GM19099 (cell line): ENCODE data around the gene ZFP92.

Experiments
- POLR2A ChIP-seq: IDR thresholded peaks from 3 replicates; pipeline ENCODE4 v1.6.1; 2011; ENCODE audit warnings: low read depth; ENCODE audit not compliant: insufficient read length; ENCODE audit errors: extremely low read depth

ZFP92 gene

DNA sequence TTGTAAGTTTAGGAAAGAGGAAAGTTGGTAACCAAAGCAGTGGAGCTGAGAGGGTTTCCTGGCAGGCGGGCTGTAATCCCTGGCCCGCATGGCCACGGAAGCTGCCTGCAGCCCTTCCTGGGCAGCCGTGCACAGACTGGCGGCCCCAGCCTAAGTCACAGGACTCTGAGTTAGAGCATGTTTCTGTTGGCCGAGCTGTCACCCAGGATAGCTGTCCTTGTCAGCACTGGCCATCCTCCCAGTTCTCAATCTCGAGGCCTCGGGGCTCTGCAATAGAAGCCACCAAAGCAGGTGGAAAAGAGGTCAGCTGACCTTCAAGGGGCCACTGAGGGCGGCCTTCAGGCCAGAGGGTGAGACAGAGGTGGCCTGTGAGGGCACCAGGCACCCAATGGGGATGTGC lies 30.6 kb upstream of the ZFP92 start:
- no peak for TF ChIP-seq POLR2A

DNA sequence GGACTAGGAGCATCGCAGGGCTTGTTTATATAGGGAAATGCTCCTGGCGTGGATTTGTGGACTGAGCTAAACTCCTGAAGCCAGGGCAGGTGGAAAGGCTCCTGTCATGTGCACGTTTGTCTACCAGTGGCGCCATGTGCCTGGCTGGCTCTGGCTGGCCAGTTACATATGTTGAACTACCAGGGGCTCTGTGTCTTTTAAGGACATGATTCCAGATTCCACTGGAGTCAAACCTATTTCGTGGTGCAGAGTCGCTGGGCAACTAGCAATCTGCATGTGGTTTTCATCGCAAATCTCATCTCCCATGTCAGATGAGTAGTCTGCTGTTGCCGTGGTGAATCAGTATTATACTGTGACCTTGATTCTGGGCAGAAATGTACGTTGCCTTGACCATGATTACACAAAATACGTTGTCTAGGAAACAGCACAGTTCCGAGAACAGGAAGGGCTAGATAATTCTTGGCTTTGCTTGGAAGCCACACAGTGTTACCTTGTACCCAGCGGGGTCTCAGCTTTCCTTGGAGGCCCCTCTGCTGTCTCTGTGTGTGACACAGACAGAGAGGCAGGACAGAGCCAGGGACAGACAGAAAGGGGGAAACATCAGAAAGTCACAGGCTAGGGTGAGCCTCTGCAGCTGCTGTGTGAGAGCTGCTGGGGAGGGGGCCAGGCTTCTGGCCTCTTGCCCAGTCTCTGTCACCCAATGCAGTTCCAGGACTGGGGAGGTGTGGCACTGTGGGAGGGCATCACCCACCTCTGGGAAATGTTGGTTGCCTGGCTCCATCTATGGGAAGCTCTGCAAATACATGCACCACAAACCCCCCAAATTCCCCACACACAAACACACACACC lies 29.4 kb upstream of the ZFP92 start:
- TF ChIP-seq POLR2A = no peak

DNA sequence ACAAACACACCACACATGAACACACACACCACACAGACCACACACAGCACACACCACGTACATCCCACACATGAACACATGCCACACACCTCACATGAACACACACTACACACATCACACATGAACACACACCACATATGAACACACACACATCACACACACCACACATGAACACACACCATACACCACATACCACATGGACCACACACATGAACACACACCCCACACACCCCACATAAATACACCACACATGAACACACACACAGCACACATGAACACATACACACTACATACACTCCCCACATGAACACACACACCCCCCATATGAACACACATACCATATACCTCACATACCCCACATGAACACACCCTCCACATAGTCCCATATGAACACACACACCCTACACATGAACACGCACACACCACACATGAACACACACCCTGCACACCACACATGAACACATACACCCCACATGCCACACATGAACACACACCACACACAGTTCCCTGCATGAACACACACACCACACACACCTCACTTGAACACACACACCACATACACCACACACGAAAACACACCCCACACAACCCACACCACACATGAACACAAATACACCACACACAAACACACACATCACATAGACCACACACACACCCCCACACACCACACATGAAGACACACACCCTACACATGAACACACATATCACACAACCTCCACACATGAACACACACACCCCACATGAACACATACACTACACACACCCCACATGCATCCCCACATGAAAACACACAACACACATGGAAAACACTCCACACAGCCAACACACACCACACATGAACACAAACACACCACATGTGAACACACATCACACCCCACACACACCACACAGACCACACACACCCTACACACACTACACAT lies 28.4 kb upstream of the ZFP92 start:
- TF ChIP-seq POLR2A = no peak

DNA sequence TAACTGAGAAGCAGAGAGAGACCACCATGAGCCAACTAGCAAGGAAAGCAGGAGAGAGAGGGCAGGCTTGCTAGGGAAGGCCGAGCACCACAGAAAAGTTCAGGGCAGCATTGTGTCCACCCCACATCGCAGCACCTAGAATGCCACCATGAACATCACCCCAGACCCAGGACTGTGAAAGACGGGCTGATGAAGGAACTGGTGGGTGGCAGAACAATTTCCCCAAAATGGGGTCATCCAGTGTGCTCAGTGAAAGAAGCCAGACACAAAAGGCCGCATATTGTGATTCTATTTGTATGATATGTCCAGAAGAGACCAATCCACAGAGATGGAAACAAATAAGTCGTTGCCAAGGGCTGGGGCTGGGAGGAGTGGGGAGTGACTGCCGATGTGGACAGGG lies 26.9 kb upstream of the ZFP92 start:
- no peak for TF ChIP-seq POLR2A

DNA sequence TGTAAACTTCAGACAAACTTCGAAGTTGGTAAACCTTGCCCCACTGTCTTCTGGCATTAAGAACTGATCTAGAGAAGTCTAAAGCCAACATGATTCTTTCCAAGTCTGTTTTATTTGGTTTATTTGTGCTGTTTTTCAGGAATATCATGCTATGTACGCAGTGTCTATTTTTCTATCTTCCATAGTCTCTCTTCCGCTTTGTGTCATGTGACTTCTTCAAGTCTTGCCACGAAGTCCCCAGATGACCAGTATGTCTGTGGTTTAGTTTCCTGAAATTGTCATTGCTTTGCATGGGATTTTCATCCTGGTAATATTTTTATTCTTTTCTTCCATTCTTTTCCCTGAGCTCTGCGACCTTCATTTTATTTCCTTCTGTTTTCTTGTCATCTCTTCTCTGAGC lies 25.2 kb upstream of the ZFP92 start:
- TF ChIP-seq POLR2A = no peak

DNA sequence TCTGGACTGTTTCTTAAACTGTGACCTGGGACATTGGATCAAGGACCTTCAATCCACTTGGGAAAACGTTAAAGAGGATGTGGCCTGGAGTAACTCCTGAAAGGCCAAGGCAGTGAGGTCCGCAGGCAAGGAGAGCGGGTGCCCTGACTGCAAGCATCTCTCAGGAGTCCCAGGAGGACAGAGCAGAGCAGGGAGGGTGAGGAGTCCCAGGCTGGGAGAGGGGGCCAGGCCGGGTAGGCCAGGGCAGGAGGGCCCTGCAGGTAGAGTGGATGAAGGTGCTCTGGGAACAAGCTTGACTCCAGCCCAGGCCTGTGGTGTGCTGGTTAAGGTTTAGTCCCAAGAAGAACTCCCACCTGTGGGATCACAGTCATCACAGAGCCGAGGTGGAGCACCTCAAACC lies 23.9 kb upstream of the ZFP92 start:
- no peak for TF ChIP-seq POLR2A

DNA sequence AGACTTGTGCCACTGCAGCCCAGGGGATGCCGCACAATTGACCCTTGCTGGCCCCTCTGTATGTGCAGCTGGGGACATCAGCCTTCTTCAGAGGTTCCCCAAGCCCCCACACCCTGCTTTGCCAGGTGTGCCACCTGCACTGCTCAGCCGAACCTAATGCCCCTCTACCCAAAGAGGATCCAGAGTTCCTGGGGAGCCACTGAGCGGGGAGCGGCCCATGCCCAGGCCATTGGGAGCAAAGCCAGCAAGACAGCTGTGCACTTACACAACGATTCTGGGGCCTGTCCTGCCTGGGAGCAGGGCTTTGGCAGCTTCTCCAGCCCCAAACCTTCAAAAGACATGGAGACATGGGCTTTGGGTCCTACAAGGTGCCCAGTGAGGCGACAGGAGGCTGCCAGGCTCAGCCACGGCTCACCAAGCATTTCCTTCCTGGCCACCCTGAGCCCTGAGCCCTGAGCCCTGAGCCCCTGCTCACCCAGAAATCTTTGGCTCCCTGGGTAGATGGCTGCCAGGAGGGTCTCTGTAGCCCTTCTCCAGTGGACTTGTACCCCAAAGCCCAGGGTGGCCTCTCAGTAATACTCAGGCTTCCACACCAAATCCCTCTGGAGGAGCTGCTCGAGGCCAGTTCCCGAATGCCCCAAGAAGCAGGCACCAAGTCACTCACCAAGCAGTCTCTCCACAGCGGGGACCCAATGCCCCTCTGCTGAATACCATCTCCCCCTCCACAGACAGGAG lies 23.1 kb upstream of the ZFP92 start:
- TF ChIP-seq POLR2A = no peak

DNA sequence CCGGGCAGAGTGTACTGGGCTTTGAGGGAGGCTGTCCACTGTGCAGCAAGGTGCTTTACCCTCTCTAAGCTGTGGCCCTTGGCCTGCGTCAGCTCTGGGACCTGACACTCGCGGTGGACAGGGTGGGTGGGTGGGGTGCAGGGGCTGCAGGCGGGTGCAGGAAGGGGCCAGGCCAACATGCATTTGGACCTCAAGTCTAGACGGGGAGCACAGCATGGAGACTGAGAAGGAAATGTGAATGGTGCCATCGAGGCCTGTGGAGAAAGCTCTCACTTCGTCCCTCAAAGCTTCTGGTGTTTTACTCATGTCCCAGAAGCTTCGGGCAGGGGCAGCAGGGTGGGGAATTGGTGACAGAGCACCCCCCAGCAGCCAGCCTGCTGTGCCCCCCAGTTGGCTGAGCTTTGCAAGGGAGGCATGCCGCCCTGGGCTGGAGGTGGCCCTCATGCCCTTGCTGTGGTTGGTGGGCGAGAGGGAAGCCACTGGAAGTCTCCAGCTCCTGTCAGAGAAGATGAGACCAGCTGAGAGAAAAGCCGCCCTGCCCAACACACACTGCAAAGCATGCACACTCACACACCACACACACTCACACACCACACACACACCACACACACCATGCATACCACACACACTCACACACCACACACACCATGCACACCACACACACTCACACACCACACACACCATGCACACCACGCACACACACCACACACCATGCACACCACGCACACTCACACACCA lies 22.4 kb upstream of the ZFP92 start:
- no peak for TF ChIP-seq POLR2A

DNA sequence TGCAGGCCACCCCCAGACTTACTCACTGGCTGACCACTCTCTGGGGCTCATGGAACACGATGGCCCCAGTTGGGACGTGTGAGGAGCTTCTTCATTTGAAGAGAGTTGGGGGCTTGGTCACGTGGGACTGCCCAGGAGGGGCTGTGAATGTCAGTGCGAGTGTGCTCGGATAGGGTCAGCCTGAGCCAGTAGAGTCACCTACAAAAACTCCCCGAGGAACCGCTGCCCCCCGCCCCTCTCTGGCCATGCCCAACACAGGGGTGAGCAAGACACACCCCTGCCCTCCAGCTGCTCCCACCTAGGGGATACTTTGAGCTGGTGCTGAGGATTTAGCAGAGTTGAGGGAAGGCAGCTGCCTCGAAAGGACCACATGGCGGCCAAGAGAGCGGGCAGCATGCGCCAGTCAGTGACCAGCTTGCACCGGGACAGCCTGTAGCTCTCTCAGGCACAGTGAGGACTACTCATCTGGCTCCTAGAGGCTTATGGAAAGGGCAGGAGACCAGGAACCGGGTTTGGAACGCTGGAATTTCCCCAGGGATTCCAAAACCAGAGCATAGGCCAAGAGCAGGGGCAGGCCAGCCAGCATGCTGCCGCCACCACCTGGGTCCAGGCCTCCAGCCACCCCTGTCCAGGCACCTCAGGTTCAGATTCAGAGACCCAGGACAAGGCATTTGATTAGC lies 18.5 kb upstream of the ZFP92 start:
- TF ChIP-seq POLR2A = no peak

DNA sequence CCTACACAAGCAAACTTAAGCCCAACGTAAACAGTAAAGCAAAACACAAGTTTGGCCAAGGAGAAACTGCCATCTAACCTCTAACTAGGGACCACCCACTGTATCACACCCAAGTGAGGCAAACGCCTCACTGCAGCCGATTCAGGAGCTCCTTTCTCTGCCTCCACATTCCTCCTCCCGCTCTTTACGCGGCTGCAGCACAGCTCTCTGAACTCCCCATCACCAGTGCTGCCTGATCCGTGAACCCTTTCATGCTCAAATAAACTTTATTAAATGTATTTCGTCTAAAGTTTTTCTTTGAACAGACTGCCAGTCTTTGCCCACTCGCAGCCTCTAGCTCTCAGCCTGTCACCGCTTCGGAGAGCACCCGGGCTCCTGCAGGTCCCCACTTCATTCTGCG lies 16.7 kb upstream of the ZFP92 start:
- no peak for TF ChIP-seq POLR2A

DNA sequence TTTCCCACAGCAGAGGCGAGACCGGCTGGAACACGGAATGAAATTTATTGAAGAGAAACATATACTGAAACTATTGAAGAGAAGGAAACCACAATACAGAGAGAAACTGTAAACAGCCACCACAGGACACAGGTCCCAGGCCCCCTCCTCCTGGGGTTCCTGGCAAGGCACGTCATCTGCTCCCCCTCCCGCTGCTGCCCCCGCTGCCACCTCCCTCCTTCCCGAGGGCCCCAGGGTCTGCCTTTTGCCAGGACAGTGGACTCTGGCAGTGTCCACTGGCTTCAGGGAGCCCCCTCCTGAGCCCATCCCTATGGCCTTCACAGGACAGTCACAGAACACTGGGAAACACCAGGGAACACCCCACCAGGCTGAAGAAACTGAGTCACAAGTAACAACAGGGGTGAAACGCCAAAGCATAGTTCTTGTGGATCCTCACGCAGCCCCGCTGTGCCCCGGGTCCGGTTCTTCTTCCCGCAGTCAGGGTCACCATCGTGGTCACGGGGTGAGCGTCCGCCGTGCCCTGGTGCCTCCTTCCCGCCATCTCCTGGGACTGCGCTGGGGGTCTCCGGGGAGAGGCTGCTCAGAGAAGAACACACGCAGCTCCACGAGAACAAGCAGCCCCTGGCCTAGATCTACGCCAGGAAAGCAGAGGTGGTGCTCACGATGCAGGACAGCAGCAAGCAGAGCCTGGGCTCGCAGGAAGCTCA lies 15.5 kb upstream of the ZFP92 start:
- TF ChIP-seq POLR2A = no peak

DNA sequence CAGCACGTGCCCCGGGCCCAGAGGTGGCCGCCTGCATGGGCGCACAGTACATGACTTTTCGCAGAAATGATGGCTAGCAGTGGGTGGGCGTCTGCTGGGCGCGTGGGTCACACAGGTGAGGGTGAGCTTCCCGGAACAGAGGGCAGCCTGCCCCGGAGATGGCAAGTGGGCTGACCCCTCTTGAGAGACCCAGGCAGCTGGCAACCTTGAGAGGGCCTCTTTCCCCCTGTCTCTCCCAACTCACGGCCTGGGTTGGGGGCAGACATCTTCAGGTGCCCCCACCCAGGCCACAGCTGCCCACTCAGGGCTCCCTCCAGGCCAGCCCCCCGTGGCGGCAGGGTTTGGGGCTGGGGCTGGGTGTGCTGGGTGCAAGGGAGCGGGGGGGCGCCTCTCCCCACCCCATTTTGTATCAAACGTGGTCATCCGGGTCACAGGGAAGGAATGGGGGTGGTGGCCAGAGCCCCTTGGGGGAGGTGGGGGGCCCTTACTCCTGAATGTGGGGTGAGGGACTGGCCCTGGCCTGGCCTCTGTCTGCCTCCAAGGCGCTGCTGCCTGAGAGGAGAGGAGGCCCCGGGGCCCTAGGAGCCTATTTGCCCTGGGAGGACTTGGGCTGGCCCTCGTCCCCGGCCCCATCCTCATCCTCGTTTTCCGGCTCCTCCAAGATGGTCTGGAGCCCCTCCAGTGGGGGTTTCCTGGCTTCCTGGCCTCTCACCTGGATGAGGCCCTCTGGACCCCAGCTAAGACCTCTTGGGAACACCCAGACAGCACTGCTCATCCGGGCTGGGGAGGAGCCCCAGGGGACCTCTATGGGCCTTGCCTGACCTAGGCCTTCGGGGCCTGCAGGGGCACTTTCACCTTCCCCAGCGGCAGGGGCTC lies 14.7 kb upstream of the ZFP92 start:
- TF ChIP-seq POLR2A = no peak
